Esophagus muscularis mucosa (tissue), 4 donors: Measurements from ENCODE around the gene ZNF396. TPM values are rescaled to one million over a fixed set of nuclear protein-coding genes. Genes with fewer than 3 reads are reported as not detected.
A peak's percentile ranks its signal among the peaks of the same experiment; 100 is the strongest.

Experiments
- DNase-seq: peaks from one replicate; pipeline ENCODE4 v3.0.0-alpha.2; 2017; ENCODE audit errors: extremely low spot score
- H3K27ac ChIP-seq, 4 donors: fragments of 200-600 bp; sonication (generic); replicated peaks in 1 of 4; 1 replicate in 3 of 4; 2 replicates in 1 of 4; pipeline ENCODE4 v1.5.1; 2016 to 2019; ENCODE audit warnings: mild to moderate bottlenecking in 1 of 4
- H3K27me3 ChIP-seq, 4 donors: fragments of 200-600 bp; sonication (generic); one replicate each; pipeline versions ENCODE4 v1.5.1 to v1.6.0; 2016 to 2019
- H3K36me3 ChIP-seq, 4 donors: fragments of 200-600 bp; sonication (generic); one replicate each; pipeline ENCODE4 v1.5.1; 2016 to 2019
- H3K4me1 ChIP-seq, 4 donors: fragments of 200-600 bp; sonication (generic); one replicate each; pipeline ENCODE4 v1.5.1; 2016 to 2019
- H3K4me3 ChIP-seq, 4 donors: fragments of 200-600 bp; sonication (generic); 1 replicate in 2 of 4; 2 replicates in 2 of 4; pipeline ENCODE4 v1.5.1; 2016 to 2019; ENCODE audit warnings: mild to moderate bottlenecking in 4 of 4, moderate library complexity in 1 of 4
- H3K9me3 ChIP-seq, 4 donors: fragments of 200-600 bp; sonication (generic); 1 replicate in 3 of 4; 2 replicates in 1 of 4; pipeline ENCODE4 v1.5.1; 2016 to 2019
- EP300 ChIP-seq: sonication (generic); formaldehyde crosslinking; IDR thresholded peaks from one replicate; pipeline ENCODE4 v1.6.1; 2017; ENCODE audit warnings: antibody characterized with exemption
- POLR2A ChIP-seq: fragments of 450-650 bp; IDR thresholded peaks from one replicate; pipeline ENCODE4 v1.6.1; 2017; ENCODE audit warnings: antibody characterized with exemption, moderate library complexity, mild to moderate bottlenecking, low read depth
- POLR2AphosphoS5 ChIP-seq, 2 donors: sonication (generic); formaldehyde crosslinking; IDR thresholded peaks; one replicate each; pipeline ENCODE4 v1.6.1; 2017; ENCODE audit warnings: antibody characterized with exemption in 2 of 2
- WGBS: methylation state at CpG from one replicate; pipeline ENCODE4 v1.1.5; 2018; 5-methylcytosine and 5-hydroxymethylcytosine counted together
- intact Hi-C: fragments of 100-400 bp; cut with DNase I; formaldehyde crosslinking; loops from one replicate; pipeline ENCODE4 v1.15.1; 2023
- total RNA-seq, 4 donors: library from RNA; depleted of rRNA; stranded (reverse); fragments of >200 nt; gene quantifications; one replicate each; pipeline versions ENCODE4 v1.1.0 to v1.2.1, GENCODE V29; 2016
- TF ChIP-seq, protein P1 (sequence below), 3 experiments: fragments of 200-600 bp in 2 of 3; fragments of 450-650 bp in 1 of 3; sonication (generic) in 2 of 3; IDR thresholded peaks; one replicate each; pipeline ENCODE4 v1.5.1; 2017 to 2019; ENCODE audit warnings: antibody characterized with exemption in 3 of 3, mild to moderate bottlenecking in 2 of 3, moderate library complexity in 1 of 3

Gene ZNF396
- total RNA-seq, 4 donors from 2014 or later: 0.99 to 2.5 (median 1.4) TPM

DNA sequence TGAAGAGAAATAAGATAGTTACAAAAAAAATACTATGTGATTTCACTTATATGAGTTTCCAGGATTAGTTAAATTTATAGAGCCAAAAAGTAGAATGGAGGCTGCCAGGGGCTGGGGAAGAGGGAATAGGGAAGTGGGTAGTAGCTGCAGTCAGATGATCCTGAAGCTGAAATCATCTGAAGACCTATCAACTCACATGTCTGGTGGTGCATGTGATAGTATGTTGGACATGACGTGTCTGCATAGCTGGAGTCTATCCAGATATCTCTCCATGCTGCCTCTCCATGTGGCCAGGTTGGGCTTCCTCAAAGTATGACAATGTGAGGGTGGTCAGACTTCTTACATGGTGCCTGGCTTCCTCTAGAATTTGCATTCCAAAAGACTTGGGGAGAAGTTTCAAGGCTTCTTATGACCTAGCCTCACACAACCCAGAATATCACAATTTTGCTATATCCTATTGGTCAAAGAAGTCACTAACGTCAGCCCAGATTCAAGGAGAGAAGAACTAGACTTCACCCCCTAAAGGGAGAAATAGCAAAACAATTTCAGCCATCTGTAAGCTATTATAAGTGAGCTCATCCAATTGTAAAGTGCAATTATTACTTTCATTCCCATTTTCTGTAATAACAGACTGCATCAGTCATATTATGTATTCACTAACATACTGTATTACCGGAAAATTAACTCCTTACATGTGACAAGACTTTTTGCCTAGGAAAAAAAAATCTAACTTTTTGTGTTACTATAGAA, 14.0 kb upstream of the ZNF396 start:
- DNase-seq: no peak
- intact Hi-C loops: no loop called here
- Histone ChIP-seq H3K27ac (no peak overlapping the region), H3K27me3 (no peaks in the 10 kb centered on the region), H3K9me3 (no peaks in the 10 kb centered on the region), H3K36me3 (no peaks in the 10 kb centered on the region), H3K4me1 (peaks cover 0 to 4% (median 2%) of the 10 kb centered on the region in 4 donors), H3K4me3 (no peak overlapping the region)
- 70% methylated on average over 3 of the region's 3 CpGs for WGBS
- TF ChIP-seq POLR2AphosphoS5 (IDR thresholded peaks at IDR 0.05): no peak

- DNase-seq: peak; percentile 80
- Histone ChIP-seq H3K4me1 (peaks cover 0 to 4% (median 2%) of the 10 kb centered on the region in 4 donors), H3K36me3 (no peaks in the 10 kb centered on the region), H3K9me3 (no peaks in the 10 kb centered on the region), H3K4me3 (peak overlapping the region in 1 of 4 donors; percentile 21), H3K27ac (peak overlapping the region in 2 of 4 donors; percentile 13 to 37), H3K27me3 (no peaks in the 10 kb centered on the region)
- 58% methylated on average over 5 of the region's 5 CpGs for WGBS
- TF ChIP-seq POLR2A: no peak
- no peak for TF ChIP-seq EP300
- intact Hi-C loops: no loop called here
Observed at GRCh38 chr18:35389095-35389618, 12.0 kb upstream of the ZNF396 start.

DNA sequence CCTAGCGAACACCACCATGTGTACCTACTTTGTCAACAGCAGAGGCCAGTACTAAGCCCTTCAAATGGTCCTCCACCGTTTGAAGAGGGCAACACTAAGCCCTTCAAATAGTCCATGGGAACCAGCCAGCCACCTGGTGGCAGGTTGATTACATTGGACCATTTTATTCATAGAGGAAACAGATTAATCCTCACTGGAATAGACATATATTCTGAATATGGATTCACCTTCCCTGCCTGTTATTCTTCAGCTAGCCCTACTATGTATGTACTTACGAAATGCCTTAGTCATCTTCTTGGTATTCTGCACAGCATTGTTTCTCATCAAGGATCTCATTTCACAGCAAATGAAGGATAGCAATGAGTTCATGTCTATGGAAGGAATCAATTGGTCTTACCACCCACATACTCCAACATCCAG, 10.0 kb upstream of the ZNF396 start:
- intact Hi-C loops: no loop called here

DNA sequence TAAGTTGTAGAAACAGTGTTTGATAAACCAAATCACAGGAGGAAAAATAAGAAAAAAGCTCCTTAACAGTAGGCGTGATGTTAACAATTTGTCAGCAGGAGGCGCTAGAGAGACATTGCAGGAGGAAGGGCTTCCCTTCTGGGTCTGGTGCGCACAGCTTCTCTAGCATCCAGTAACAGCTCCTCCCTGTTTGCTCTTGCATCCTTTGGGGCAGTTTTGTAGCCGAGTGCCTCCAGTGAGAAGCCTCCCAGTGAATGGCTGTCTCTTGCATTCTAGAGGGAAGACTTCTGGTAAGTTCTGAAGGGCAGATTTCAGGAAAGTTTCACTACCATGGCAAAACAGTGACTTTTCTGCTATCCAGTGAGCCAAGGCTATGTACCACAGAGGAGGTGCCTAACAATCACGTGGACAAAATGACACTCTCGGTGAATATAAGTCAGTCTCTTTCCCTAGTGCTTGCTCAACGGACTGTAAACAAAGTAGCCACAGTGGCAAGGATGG, 9.5 kb upstream of the ZNF396 start:
- Histone ChIP-seq H3K27me3 (peaks cover 0 to 3% (median 0%) of the 10 kb centered on the region in 4 donors), H3K27ac (no peak overlapping the region), H3K36me3 (no peaks in the 10 kb centered on the region), H3K9me3 (peaks cover 0 to 6% (median 0%) of the 10 kb centered on the region in 4 donors), H3K4me3 (no peak overlapping the region), H3K4me1 (peaks cover 0 to 4% (median 2%) of the 10 kb centered on the region in 4 donors)
- WGBS: 26% methylated on average over 7 of the region's 7 CpGs
- peak; percentile 89 for DNase-seq
- no peak for TF ChIP-seq POLR2A
- TF ChIP-seq, protein P1, sequence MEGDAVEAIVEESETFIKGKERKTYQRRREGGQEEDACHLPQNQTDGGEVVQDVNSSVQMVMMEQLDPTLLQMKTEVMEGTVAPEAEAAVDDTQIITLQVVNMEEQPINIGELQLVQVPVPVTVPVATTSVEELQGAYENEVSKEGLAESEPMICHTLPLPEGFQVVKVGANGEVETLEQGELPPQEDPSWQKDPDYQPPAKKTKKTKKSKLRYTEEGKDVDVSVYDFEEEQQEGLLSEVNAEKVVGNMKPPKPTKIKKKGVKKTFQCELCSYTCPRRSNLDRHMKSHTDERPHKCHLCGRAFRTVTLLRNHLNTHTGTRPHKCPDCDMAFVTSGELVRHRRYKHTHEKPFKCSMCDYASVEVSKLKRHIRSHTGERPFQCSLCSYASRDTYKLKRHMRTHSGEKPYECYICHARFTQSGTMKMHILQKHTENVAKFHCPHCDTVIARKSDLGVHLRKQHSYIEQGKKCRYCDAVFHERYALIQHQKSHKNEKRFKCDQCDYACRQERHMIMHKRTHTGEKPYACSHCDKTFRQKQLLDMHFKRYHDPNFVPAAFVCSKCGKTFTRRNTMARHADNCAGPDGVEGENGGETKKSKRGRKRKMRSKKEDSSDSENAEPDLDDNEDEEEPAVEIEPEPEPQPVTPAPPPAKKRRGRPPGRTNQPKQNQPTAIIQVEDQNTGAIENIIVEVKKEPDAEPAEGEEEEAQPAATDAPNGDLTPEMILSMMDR (IDR thresholded peaks at IDR 0.05): peak; percentile 76 to 92 (median 82)
- TF ChIP-seq EP300: no peak
- no peak for TF ChIP-seq POLR2AphosphoS5 (IDR thresholded peaks at IDR 0.05)
- intact Hi-C loops: no loop called here

More for the DNA sequence above, 10.0 kb upstream of the ZNF396 start:
- Histone ChIP-seq H3K4me1 (peaks cover 0 to 4% (median 2%) of the 10 kb centered on the region in 4 donors), H3K27me3 (peaks cover 0 to 3% (median 0%) of the 10 kb centered on the region in 4 donors), H3K27ac (no peak overlapping the region), H3K4me3 (no peak overlapping the region), H3K36me3 (no peaks in the 10 kb centered on the region), H3K9me3 (peaks cover 0 to 2% (median 0%) of the 10 kb centered on the region in 4 donors)
- TF ChIP-seq EP300: no peak
- no peak for TF ChIP-seq POLR2AphosphoS5 (IDR thresholded peaks at IDR 0.05)
- TF ChIP-seq, protein P1 (IDR thresholded peaks at IDR 0.05): no peak
- 62% methylated on average over 3 of the region's 3 CpGs for WGBS
- peak; percentile 21 for DNase-seq

DNA sequence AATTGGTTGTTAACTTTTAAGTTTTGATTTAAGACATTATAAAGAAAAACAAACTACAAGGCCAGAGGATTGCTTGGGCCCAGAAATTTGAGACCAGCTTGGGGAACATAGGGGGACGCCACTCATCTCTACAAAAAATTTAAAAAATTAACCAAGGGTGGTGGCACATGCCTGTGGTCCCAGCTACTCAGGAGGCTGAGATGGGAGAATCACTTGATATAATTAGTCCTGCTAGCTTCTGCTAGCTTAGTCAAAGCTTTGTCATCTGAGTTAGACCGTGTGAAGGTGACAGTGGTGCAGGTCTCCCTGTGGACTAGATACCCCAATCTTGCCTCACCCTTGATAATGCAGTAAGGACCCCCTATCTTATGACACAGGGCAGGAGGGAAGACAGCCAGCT, 6.0 kb upstream of the ZNF396 start:
- no peak overlapping the region for H3K4me3 ChIP-seq
- H3K9me3 ChIP-seq: peaks cover 0 to 6% (median 0%) of the 10 kb centered on the region in 4 donors
- H3K36me3 ChIP-seq: no peaks in the 10 kb centered on the region
- DNase-seq: peak; percentile 21
- no peak overlapping the region for H3K27ac ChIP-seq
- peaks cover 0 to 3% (median 2%) of the 10 kb centered on the region in 4 donors for H3K27me3 ChIP-seq
- 91% methylated on average over 2 of the region's 2 CpGs for WGBS
- intact Hi-C loops: no loop called here
- H3K4me1 ChIP-seq: peaks cover 0 to 4% (median 2%) of the 10 kb centered on the region in 4 donors
- TF ChIP-seq, protein P1 (IDR thresholded peaks at IDR 0.05): no peak
- TF ChIP-seq EP300 (no peak), POLR2A (no peak), POLR2AphosphoS5 (IDR thresholded peaks at IDR 0.05) (no peak)
